Medulla oblongata (tissue), 1 donor: ENCODE results near the gene GSG1.

ENCODE experiments used
- DNase-seq: peaks from one replicate; pipeline ENCODE4 v3.0.0-alpha.2; 2015; ENCODE audit errors: extremely low spot score

Gene GSG1

GRCh38 chr12:13103391-13104033 is at the start of gene GSG1:
GSG1 (minus strand) TSS chr12:13103667; CDS start chr12:13103512, 155 bp downstream.
- no peak for DNase-seq

GRCh38 chr12:13153180-13153579 is 49.7 kb upstream of the GSG1 start:
- DNase-seq: no peak

- no peak for DNase-seq
Measured at GRCh38 chr12:13152756-13153155, 49.3 kb upstream of the GSG1 start.

GRCh38 chr12:13152281-13152680 is 48.8 kb upstream of the GSG1 start:
- no peak for DNase-seq

- no peak for DNase-seq
Measured at GRCh38 chr12:13149411-13149810, 45.9 kb upstream of the GSG1 start.

GRCh38 chr12:13148485-13148847 is 45.0 kb upstream of the GSG1 start:
- DNase-seq: no peak

GRCh38 chr12:13147688-13148484 is 44.4 kb upstream of the GSG1 start:
- DNase-seq: no peak

- no peak for DNase-seq
Measured at GRCh38 chr12:13146336-13146938, 43.0 kb upstream of the GSG1 start.

- DNase-seq: no peak
Measured at GRCh38 chr12:13144266-13144828, 40.9 kb upstream of the GSG1 start.

- no peak for DNase-seq
Measured at GRCh38 chr12:13142747-13143146, 39.3 kb upstream of the GSG1 start.

- no peak for DNase-seq
Measured at GRCh38 chr12:13141686-13142085, 38.2 kb upstream of the GSG1 start.

- peak; percentile 56 for DNase-seq
Measured at GRCh38 chr12:13135371-13136178, 32.1 kb upstream of the GSG1 start.

- no peak for DNase-seq
Measured at GRCh38 chr12:13133886-13134285, 30.4 kb upstream of the GSG1 start.

- DNase-seq: no peak
Measured at GRCh38 chr12:13130981-13131380, 27.5 kb upstream of the GSG1 start.

GRCh38 chr12:13128291-13128965 is 25.0 kb upstream of the GSG1 start:
- DNase-seq: no peak

- DNase-seq: no peak
Measured at GRCh38 chr12:13127444-13127843, 24.0 kb upstream of the GSG1 start.

GRCh38 chr12:13126494-13126893 is 23.0 kb upstream of the GSG1 start:
- no peak for DNase-seq

GRCh38 chr12:13125996-13126395 is 22.5 kb upstream of the GSG1 start:
- no peak for DNase-seq

GRCh38 chr12:13124656-13125505 is 21.4 kb upstream of the GSG1 start:
- no peak for DNase-seq

- DNase-seq: no peak
Measured at GRCh38 chr12:13121568-13121967, 18.1 kb upstream of the GSG1 start.
